ENCODE data around the gene CFAP410.

GRCh38 chr21:44349416-44349846, 10.2 kb upstream of the CFAP410 start:
- TF ChIP-seq CTCF (IDR thresholded peaks at IDR 0.05; ENCODE audit: low read length) (no peak), EZH2phosphoT487 (IDR thresholded peaks at IDR 0.05; ENCODE audit: low read length) (no peak), EZH2 (optimal IDR thresholded peaks at IDR 0.05; ENCODE audit: low read depth, low read length) (no peak)

Data from MM.1S (cell line).